Measurements from ENCODE around the gene BTG3.

BTG3 gene

GRCh38 chr21:17644186-17644585 lies 31.5 kb upstream of the BTG3 start:
- no peak overlapping the region for H3K27ac ChIP-seq
- TF ChIP-seq, protein P1, sequence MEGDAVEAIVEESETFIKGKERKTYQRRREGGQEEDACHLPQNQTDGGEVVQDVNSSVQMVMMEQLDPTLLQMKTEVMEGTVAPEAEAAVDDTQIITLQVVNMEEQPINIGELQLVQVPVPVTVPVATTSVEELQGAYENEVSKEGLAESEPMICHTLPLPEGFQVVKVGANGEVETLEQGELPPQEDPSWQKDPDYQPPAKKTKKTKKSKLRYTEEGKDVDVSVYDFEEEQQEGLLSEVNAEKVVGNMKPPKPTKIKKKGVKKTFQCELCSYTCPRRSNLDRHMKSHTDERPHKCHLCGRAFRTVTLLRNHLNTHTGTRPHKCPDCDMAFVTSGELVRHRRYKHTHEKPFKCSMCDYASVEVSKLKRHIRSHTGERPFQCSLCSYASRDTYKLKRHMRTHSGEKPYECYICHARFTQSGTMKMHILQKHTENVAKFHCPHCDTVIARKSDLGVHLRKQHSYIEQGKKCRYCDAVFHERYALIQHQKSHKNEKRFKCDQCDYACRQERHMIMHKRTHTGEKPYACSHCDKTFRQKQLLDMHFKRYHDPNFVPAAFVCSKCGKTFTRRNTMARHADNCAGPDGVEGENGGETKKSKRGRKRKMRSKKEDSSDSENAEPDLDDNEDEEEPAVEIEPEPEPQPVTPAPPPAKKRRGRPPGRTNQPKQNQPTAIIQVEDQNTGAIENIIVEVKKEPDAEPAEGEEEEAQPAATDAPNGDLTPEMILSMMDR (conservative IDR thresholded peaks at IDR 0.05) = no peak

- TF ChIP-seq, protein P1 (conservative IDR thresholded peaks at IDR 0.05) = no peak
- H3K27ac ChIP-seq = no peak overlapping the region
Measured at GRCh38 chr21:17640821-17641220, 28.1 kb upstream of the BTG3 start.

DNA sequence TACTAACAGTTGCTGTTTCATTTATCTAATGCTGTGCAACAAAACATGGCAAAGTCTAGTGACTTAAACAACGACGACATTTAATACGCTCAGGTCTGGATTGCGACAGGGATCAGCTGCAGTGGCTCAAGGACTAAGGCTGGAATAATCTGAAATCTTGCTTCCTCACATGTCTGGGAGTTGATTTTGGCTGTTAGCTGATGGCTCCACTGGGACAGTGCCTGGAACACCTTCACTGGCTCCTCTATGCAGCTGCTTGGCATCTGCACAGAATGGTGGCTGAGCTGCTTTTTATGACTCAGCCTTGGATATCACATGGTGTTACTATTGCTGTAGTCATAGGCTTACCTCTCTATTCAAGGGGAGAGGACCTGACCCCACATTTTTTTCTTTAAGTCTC lies 24.0 kb upstream of the BTG3 start:
- H3K27ac ChIP-seq = no peak overlapping the region
- TF ChIP-seq, protein P1 (conservative IDR thresholded peaks at IDR 0.05) = no peak

DNA sequence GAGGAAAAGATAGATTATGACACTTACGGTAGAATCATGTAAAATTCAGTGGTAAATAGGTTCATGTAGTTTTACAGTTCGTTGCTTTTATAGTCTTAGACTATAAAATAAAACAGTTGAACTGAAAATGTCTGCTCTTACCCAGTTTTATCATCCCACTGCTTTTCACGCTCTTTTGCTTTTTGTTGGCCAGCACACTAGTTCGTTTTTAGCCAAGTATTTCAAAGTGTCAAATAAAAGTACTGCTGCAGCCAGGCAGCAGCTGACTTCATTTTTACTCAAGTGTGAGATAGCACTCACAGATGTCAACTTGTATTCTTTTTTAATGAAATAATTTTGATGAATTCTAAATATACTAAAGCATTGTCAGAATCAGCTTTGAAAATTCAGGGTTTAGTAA lies 18.5 kb upstream of the BTG3 start:
- TF ChIP-seq, protein P1 (conservative IDR thresholded peaks at IDR 0.05) = no peak
- no peak overlapping the region for H3K27ac ChIP-seq

GRCh38 chr21:17622018-17622417 lies 9.3 kb upstream of the BTG3 start:
- TF ChIP-seq, protein P1 (conservative IDR thresholded peaks at IDR 0.05) = no peak
- H3K27ac ChIP-seq = no peak overlapping the region

DNA sequence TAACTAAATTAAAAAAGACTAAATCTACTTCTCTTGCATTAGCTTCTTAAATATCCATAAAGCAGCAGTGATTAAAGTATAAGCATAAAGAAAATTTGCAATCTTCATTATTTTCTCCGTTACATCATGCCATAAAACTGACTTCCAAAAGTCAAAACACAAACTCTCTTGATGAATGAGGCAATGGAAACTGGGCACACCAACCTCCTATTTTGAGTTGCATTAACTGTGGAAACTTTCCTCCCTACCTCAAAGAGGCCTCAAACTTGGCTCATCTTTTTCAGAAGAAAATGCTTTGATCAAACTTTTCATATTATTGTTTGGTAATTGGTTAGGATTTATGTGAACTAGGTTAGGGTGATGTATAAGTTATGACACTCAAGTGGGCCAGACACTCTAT lies 4.1 kb upstream of the BTG3 start:
- H3K27ac ChIP-seq = no peak overlapping the region
- TF ChIP-seq, protein P1 (conservative IDR thresholded peaks at IDR 0.05) = no peak

GRCh38 chr21:17613242-17613676 lies 558 bp upstream of the BTG3 start:
- TF ChIP-seq, protein P1 (conservative IDR thresholded peaks at IDR 0.05) = no peak
- H3K27ac ChIP-seq = no peak overlapping the region

Data from VCaP (cell line).